ENCODE data around the gene ARHGEF7.
"Not testable (repeated sequence)": the region's sequence is repeated elsewhere in the genome, so short reads cannot be mapped to it uniquely, and the experiment has no call there.

Gene ARHGEF7, protein sequence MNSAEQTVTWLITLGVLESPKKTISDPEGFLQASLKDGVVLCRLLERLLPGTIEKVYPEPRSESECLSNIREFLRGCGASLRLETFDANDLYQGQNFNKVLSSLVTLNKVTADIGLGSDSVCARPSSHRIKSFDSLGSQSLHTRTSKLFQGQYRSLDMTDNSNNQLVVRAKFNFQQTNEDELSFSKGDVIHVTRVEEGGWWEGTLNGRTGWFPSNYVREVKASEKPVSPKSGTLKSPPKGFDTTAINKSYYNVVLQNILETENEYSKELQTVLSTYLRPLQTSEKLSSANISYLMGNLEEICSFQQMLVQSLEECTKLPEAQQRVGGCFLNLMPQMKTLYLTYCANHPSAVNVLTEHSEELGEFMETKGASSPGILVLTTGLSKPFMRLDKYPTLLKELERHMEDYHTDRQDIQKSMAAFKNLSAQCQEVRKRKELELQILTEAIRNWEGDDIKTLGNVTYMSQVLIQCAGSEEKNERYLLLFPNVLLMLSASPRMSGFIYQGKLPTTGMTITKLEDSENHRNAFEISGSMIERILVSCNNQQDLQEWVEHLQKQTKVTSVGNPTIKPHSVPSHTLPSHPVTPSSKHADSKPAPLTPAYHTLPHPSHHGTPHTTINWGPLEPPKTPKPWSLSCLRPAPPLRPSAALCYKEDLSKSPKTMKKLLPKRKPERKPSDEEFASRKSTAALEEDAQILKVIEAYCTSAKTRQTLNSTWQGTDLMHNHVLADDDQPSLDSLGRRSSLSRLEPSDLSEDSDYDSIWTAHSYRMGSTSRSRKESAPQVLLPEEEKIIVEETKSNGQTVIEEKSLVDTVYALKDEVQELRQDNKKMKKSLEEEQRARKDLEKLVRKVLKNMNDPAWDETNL

DNA sequence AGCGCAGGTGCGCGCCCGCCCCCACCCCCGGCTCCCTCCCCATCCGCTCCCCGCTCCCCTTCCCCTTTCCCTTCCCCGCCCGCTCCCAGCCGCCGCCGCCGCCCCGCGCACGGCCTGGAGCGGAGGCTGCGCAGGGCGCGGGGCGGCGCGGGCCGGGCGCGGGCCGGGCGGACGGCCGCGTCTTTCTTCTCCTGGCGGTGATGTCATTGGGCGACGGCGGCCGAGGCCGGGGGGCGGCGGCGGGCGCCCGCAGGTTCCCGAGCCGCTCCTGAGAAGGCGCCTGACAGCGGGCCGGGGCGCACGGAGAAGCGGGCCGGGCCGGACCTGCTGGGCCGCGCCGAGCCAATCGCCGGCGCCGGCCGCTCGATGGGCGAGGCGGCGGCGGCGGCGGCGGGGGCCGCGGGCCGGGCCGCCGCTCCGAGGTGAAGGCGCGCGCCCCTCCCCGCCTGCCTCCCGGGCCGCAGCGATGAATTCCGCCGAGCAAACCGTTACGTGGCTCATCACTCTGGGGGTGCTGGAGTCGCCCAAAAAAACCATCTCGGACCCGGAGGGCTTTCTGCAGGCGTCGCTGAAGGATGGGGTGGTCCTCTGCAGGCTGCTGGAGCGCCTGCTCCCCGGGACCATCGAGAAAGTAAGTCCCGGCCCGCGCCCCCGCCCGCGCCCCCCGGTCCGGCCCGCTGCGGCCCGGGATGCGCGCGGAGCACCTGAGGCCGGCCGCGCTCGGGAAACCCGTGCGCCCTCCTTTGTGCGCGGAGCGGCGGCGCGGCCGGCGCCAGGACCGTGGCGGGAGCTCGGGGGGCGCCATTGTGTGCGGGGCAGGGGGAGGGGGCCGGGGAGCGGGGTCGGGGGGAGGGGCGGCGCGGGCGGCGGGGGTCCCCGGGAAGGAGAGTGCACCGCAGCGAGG is at the start of gene ARHGEF7:
TSS of gene ARHGEF7 (plus strand) at position 250 of the 904 bp plus-strand sequence. CDS start at position 467, 217 bp downstream.
- DNase-seq: no peak

DNA sequence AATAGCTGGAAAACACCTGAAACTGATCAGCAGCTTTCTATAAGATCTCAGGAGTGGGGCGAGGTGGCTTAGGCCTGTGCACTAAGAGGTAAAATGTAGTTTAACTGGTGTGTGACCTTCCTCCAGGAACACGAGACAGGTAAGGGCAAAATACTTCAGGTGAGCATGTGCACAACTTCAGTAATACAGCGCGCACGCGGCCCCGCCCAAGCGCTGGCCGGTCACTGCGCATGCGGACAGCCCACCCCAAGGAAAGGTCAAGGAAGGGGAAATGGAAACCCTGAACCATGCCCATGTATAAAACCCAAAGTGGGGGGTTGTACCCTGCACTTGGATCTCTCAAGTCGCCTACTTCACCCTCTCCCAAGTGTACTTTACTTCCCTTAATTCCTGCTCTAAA is 49.4 kb upstream of the ARHGEF7 start:
- DNase-seq: no peak

DNA sequence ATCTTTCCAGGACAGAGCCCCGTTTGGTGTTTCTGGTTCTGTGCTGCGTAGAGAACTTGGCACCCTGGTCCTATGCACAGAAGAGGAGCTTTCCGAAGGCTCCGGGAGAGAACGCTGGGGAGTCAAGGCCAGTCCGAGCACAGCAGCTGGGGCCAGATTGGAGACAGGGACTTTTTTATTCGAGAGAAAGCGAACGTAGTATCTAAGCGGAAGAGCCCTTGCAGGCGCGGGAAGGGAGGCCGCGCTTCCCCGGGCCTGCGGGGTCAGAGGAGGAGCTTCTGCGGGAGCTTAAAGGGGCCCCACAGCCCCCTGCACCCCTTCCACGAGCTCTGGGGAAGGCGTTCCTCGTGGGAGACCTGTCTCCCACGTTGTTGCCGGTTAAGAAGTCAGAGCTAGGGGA is 48.6 kb upstream of the ARHGEF7 start:
- DNase-seq: no peak

DNA sequence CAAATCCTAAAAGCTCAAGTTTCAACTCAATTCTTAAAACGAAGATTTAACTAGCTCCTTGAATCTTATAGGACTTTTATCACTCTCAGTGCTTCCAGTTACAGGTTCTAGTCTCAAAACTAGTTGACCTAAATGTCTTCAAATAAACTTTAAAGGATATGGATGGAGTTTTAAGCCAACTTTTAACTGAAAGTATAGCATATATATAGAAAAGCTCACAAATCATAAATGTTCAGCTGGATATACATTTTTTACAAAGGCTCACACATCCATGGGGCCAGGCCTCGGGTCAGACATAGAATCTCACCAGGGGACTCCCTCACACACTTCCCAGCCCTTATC is 47.1 kb upstream of the ARHGEF7 start:
- no peak for DNase-seq

DNA sequence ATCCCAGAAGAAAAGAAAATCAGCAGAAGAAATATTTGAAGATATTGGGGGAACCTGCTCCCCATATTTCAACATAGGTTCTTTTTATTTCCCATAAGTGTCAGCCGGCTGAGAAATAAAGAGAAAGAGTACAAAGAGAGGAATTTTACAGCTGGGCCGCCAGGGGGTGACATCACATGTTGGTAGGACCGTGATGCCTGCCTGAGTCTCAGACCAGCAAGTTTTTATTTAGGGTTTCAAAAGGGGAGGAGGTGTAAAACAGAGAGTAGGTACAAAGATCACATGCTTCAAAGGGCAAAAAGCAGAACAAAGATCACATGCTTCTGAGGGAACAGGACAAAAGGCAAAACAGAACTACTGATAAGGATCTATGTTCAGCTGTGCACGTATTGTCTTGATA is 44.0 kb upstream of the ARHGEF7 start:
- not testable (repeated sequence) for DNase-seq

DNA sequence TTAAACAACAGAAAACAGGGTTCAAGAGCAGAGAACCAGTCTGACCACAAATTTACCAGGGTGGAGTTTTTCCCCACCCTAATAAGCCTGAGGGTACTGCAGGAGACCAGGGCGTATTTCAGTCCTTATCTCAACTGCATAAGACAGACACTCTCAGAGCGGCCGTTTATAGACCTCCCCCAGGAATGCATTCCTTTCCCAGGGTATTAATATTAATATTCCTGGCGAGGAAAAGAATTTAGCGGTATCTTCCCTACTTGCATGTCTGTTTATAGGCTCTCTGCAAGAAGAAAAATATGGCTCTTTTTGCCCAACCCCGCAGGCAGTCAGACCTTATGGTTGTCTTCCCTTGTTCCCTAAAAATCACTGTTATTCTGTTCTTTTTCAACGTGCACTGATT is 43.6 kb upstream of the ARHGEF7 start:
- DNase-seq: not testable (repeated sequence)

DNA sequence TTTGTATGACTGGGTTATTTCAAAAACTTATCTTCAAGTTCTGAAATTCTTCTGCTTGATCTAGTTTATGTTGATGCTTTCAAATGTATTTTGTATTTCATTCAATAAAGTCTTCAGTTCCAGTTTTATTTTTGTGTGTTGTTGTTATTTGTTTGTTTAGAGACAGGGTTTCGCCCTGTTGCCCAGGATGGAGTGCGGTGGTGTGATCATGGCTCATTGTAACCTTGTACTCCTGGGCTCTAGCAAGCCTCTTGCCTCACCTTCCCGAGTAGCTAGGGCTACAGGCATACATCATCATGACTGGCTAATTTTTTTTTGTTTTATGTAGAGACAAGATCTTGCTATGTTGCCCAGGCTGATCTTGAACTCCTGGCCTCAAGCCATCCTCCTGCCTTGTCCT is 40.3 kb upstream of the ARHGEF7 start:
- DNase-seq: no peak

DNA sequence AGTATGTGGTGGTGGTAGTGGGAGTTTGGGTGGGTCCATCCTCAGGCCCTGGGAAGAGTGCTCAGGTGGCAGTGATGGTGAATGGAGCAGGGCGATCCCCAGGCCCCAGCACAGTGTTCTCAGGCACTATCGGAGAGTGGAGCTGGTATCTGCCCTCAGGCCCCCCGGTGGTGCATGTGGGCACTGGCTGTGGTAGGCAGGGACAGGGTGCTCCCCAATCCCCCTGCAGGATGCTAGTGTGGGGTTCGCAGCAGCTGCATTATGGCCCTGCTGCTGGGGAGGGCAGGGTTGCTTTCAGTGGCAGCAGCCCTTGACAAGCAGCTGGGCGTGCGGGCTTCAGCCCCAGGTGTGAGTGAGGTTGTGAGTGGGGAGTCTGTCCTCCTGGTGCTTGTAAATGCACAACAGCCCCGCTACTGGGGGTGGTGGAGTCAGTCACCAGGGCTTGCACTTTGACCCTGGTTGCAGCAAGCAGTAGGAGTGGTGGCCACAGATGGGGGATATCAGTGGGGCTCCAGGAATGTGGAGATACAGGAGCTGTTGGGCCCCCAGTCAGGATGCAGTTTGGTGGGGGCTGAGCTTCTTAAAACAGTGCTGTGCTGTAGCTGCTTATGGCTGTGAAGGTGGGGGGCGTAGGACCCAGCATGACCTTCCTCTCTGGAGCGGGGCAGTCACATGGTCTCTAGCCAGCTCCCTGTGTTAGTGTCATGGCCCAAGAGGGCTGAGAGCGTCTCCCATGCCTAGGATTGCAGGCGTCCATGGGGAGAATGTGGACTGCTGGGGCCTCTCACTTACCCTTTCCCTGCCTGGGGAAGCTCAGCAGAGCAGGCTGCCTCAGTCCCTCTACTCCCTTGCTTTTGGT is 38.7 kb upstream of the ARHGEF7 start:
- DNase-seq: no peak

DNA sequence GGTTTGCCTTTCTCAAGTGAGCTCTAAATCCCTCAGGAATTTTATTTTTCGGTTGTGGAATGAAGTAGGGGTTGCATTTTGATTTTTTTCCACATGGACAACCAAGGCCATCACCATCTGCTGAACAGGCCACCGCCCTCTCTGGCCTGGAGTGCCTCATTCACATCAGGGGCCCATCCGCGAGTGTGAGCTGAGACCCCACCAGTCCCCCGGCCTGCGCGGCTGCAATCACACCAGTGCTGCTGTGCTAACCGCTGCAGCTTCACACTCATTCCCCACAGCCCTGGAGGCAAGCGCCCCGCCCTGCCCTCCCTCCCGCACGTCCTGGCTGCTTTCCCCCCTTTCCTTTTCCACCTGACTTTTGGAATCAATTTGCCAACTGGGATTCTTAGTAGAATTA is 35.7 kb upstream of the ARHGEF7 start:
- no peak for DNase-seq

DNA sequence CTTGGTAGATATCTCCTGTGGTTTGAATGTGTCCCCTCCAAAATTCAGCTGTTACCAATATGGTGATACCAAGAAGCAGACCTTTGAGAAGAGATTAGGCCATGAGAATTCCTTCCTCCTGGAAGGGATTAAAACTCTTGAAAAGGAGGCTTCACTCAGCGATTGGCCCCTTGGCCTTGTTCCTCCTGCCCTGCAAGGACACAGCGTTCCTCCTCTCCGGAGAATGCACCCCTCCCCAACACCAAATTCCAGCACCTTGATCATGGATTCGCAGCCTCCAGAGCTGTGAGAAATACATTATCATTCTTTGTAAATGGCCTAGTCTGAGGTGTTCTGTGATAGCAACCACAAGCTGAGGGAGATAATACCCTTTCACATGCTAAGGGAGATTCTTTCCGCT is 34.5 kb upstream of the ARHGEF7 start:
- DNase-seq: no peak

DNA sequence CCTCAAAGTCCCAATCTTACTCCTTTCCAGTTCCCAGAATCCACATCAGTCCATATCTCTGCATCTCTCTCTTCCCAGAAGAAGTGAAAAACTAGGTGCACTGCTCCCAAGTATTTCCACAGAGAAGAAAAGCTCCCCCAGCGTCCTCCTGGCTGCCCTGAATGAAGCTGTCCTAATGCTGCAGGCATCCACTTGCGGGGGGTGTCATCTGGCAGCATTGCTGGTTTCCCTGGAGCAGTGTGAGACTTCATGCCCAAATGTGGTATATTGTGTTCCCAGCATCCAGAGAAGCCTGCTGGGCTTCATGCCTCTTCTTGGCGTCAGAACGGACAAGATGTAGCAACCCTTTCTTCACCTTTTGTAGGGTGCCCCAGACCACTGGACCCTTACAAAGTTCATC is 32.9 kb upstream of the ARHGEF7 start:
- no peak for DNase-seq

DNA sequence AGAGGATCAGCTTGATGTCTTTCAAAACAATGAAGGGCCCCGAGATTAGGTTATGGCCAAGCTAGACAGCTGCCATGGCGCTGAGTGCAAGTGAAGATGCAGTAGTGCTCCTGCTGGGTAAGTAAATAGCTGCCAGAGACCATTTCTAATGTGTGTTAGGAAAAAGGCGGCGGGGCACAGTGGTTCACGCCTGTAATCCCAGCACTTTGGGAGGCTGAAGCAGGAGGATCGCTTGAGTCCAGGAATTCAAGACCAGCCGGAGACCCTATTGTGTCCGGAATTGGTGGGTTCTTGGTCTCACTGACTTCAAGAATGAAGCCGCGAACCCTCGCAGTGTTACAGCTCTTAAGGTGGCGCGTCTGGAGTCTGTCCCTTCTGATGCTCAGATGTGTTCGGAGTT is 32.3 kb upstream of the ARHGEF7 start:
- DNase-seq: not testable (repeated sequence)

DNA sequence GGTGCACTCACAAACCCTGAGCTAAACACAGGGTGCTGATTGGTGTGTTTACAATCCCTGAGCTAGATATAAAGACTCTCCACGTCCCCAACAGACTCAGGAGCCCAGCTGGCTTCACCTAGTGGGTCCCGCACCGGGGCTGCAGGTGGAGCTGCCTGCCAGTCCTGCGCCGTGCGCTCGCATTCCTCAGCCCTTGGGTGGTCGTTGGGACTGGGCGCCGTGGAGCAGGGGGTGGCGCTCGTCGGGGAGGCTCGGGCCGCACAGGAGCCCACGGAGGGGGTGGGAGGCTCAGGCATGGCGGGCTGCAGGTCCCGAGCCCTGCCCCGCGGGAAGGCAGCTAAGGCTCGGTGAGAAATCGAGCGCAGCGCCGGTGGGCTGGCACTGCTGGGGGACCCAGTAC is 31.4 kb upstream of the ARHGEF7 start:
- DNase-seq: not testable (repeated sequence)

DNA sequence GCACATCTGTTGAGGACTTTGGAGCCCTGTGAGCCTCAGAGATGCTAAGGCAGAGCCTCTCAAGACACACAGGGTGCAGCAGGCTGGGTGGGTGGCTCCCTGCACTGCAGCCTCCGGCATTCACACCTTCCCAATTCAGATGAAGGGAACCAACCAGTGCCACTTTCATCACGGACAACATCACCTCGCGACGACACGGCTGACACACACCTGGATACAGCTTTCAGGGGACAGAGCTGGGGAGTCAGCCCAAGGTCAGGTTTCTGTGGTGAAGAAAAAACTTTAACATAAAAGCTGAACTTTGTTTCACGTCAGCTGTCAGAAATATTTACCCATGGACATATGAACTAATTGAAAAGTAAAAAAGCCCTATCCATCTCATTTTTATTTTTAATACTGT is 24.9 kb upstream of the ARHGEF7 start:
- no peak for DNase-seq

DNA sequence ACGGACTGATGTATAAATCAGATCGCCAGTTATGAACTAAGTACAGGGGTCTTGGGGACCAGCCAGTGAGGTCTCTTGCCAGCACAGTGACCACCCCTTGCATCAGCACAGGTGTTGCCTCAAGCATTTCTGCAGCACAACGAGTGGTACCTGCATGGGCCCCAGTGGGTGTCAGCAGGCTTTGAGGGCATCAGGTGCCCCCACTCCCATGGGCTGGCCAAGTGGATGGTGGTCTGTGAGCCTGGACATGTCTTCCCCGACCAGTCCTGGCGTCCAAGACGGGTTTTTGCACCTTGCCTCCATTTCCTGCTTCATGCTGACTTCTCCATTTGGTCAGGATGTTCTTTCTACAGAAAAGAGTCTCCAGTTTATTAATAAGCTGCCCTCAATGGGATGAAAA is 22.4 kb upstream of the ARHGEF7 start:
- no peak for DNase-seq

DNA sequence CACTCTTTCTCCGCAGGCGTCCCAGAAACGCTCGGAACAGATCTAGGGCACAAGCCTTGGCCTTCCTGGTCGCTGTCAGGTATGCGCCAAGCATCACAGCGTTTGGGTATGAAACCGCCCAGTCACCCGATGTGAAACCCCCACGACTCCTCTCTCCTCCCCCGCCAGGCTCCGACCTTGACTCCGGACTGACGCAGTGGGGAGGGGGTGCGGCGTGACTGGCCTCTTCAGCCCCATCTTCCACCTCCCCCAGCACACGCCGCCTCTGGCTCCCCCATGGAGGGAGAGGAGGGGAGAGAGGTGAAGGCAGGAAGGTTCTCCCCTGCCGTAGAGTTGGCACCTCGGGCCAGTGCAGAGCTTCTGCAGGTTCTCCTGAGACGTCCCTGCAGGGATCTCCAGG is 22.0 kb upstream of the ARHGEF7 start:
- no peak for DNase-seq

DNA sequence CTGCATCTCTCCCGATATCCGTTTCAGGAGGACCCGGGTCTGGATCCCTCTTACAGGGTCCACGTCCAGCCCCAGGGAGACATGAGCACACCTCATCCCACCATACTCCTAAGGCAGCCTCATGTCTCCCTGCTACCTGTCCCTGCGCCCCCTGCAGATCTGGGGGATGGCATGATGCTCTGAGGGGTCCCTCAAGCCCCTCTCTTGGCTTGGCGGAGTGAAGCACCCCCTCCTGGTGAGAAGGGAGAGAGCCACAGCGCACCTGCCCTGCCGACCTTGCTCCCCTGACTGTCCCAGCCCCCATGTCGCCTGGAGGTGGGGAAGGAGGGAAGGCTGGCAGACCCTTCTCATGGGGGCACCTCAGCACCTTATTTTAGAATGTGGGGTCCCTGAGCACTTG is 21.5 kb upstream of the ARHGEF7 start:
- no peak for DNase-seq

DNA sequence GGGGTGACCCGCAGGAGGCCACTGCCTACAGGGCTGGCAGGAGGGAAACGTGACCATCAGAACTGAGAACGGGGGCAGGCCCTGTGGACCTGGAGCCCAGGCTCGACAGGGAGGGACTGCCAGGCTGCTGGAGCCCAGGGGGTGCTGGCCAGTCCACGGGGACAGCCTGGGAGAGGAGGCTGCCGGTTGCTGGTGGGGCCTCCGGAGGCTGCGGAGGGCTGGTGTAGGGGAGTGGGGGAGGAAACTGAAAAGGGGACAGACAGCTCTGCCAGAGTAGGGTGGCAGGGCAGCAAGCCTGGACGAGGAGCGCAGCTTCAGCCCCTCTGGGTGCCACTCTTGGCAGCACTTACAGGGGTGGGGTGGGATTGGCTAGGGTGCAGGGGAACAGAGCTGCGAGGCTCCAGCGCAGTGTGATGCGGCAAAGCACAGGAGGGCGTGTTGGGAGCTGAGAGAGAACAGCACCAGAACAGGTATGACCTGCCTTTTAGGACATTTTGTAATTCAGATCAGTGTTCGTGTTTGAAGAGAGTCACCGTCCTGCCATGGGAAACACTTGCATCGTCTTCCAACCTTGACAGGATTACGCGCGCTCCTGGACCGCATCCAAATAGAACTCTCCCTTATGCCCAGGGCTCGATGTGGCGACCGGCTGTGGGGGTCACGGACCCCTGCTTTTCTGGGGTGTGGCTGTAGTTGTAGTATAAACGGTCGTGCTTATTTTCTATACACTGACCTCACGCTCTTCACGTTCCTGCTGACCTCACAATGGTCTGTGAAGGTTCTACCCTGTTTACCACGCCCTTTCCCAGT is 19.9 kb upstream of the ARHGEF7 start:
- DNase-seq: no peak

DNA sequence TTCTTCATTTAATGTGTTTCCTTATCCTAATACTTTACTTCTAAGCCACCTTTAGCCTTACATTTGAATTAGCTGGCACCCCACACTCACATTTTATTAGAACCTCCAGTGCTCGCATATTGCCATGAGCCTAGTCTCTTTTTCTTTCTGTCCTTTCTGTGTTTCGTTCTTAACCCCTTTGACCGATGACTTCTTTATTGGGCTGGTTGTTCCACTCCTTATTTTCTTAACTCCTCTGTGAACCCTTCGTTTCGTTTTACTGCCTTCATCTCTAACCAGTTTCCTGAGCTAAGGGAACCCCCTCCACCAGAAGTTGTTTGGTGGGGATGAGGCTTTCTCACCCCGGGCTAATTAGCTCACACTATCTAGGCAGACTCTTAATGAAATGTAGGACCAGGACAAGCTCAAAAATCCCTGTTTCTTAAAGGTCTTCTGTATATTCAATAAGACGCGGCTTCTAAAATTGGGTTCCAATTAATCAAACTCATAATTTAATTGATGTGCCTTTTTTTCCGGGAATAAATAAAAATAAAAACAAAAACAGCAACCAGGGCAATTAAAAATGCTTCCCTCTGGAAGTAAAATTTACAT is 19.1 kb upstream of the ARHGEF7 start:
- DNase-seq: no peak

DNA sequence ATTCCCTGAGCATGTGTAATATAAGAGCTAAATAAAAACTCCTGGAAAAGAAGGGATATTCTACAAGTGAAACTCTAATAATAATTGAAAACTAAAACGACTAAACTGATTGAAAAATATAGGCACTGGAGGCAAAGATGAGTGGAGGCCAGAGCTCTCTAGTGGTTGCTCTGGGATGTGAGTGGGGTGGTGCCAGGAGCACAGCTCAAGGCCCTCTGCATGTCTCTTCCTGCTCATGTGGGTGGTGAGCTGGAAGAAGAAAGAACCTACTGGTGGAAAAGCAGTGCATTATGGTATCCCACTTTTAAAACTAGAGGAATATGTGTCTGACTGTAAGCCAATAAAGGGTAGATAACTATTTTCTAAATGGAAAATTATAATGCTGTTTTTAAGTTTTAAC is 15.8 kb upstream of the ARHGEF7 start:
- no peak for DNase-seq

DNA sequence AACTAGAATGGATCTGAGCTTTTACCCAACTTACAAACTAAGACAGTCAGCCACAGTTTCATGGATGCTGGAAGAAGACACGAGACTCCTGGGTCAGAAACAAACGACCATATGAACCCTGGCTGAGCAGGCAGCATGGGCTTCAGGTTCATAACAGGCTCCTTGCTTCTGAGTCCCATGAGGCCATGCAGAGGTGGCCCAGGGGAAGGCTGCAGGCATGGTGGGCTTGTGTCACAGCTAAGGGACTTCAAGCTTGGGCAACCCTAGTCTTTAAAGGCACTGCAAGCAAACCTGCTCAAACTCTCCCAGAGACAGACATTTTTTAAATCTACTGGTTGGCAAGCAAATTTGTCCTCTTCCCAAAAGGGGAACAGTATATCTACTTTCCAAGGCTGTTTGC is 5.1 kb upstream of the ARHGEF7 start:
- no peak for DNase-seq

Data from stimulated activated CD8-positive, alpha-beta memory T cell treated with anti-CD3 and anti-CD28 coated beads, Interleukin-4, amount 100 ng/mL, for 48 hours (primary cell).